ENCODE measurements around the gene NR6A1. TPM values are rescaled to one million over a fixed set of nuclear protein-coding genes. Genes with fewer than 3 reads are reported as not detected.

The NR6A1 gene
- total RNA-seq, 1 experiment from 2014 or later: 99.3 TPM

DNA sequence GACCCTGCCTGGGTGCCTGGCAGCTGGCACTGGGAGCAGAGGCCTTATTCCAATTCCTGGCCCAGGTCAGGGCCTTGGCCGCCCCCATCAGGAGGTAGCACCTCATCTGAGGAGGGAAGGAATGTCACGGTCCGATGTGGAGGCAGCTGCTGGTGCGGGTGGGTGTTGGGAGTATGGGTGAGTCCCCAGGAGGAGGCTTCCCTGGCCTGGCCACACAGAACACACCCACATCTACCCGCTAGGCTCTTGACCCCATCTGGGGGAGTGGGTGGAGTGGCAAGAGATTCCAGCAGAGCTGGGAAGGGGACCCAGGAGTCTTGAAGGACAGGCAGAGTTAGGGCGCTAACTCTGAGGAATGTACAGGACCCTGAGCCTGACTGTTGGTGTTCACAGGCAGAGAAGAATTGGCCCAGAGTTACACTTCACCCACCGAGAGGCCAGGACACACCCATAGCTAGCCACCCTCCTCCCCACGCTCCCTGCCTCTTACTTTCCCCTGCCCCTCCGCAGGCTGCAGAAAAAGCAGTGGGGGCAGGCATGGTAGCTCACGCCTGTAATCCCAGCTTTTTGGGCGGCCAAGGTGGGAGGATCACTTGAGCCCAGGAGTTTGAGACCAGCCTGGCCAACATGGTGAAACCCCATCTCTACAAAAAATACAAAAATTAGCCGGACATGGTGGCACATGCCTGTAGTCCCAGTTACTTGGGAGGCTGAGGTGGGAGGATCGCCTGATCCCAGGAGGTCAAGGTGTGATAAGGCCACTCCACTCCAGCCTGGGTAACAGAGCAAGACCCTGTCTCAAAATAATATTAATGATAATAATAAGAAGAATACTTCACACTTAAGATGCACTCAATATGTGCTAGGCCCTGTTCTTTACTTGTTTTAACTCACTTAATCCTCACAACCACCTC lies 11.8 kb upstream of the NR6A1 start:
- Histone ChIP-seq H3K56ac (ENCODE audit: insufficient read length, low read depth, low read length) (no peak overlapping the region), H3K4me2 (ENCODE audit: insufficient read depth, insufficient read length, low read length) (no peak overlapping the region), H3K27me3 (ENCODE audit: insufficient read depth, low read length) (no peaks in the 10 kb centered on the region), H3K23me2 (ENCODE audit: insufficient read length, low read depth, low read length, poor library complexity, severe bottlenecking) (peaks cover under 1% of the 10 kb centered on the region), H2BK15ac (ENCODE audit: low read depth, low read length) (no peak overlapping the region), H3K79me1 (ENCODE audit: insufficient read depth, low read depth, low read length, poor library complexity, severe bottlenecking) (no peaks in the 10 kb centered on the region), H3K4me1 (ENCODE audit: insufficient read depth, low read length) (peaks cover 5% of the 10 kb centered on the region; the same call in 1 of the 2 replicates), H2BK12ac (ENCODE audit: insufficient read length, low read depth, low read length) (no peak overlapping the region), H2BK5ac (ENCODE audit: insufficient read length, low read length) (no peak overlapping the region), H2BK120ac (ENCODE audit: low read depth, low read length, poor library complexity, severe bottlenecking) (no peak overlapping the region), H3K14ac (ENCODE audit: insufficient read depth, low read length) (no peak overlapping the region; the same call in 1 of the 2 replicates), H3K27ac (ENCODE audit: insufficient read length, low read depth, low read length) (no peak overlapping the region), H3K9me3 (ENCODE audit: control insufficient read depth, low read depth, low read length) (no peaks in the 10 kb centered on the region), H3K18ac (ENCODE audit: insufficient read length, low read depth, low read length) (no peak overlapping the region), H4K91ac (ENCODE audit: insufficient read length, low read depth, low read length) (no peak overlapping the region), H4K5ac (ENCODE audit: insufficient read length, low read depth, low read length) (no peak overlapping the region), H3K23ac (ENCODE audit: insufficient read length, low read depth, low read length) (no peak overlapping the region), H3T11ph (ENCODE audit: low read length) (no peak overlapping the region), H2AK5ac (ENCODE audit: insufficient read length, low read length) (no peak overlapping the region), H3K9ac (ENCODE audit: extremely low read depth, insufficient read length, low read length) (no peak overlapping the region), H2AFZ (ENCODE audit: low read length) (no peak overlapping the region), H3K4ac (ENCODE audit: low read depth, low read length) (no peak overlapping the region), H2BK20ac (ENCODE audit: low read depth, low read length, poor library complexity, severe bottlenecking) (no peak overlapping the region), H3K79me2 (ENCODE audit: insufficient read depth, low read length) (no peaks in the 10 kb centered on the region), H4K20me1 (ENCODE audit: control insufficient read depth, insufficient read depth, insufficient read length) (no peaks in the 10 kb centered on the region), H4K8ac (replicated peaks; ENCODE audit: insufficient read length, low read depth, low read length) (no peak overlapping the region)
- Mint-ChIP-seq H3K36me3 (ENCODE audit: insufficient read depth in 1 of 3, low read depth in 3 of 3) (no peaks in the 10 kb centered on the region), H3K4me1 (peaks cover 13 to 27% of the 10 kb centered on the region in 2 experiments), H3K27ac (peak overlapping the region in 2 of 3 experiments; percentile 2 to 85; a peak in 2 of 7 replicates), H3K27me3 (ENCODE audit: low read depth) (peaks cover 7% of the 10 kb centered on the region), H3K4me3 (no peak overlapping the region), H3K9me3 (peaks cover 0 to 2% of the 10 kb centered on the region in 2 experiments; a peak in 1 of 5 replicates)
- TF ChIP-seq, protein P1, sequence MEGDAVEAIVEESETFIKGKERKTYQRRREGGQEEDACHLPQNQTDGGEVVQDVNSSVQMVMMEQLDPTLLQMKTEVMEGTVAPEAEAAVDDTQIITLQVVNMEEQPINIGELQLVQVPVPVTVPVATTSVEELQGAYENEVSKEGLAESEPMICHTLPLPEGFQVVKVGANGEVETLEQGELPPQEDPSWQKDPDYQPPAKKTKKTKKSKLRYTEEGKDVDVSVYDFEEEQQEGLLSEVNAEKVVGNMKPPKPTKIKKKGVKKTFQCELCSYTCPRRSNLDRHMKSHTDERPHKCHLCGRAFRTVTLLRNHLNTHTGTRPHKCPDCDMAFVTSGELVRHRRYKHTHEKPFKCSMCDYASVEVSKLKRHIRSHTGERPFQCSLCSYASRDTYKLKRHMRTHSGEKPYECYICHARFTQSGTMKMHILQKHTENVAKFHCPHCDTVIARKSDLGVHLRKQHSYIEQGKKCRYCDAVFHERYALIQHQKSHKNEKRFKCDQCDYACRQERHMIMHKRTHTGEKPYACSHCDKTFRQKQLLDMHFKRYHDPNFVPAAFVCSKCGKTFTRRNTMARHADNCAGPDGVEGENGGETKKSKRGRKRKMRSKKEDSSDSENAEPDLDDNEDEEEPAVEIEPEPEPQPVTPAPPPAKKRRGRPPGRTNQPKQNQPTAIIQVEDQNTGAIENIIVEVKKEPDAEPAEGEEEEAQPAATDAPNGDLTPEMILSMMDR (conservative IDR thresholded peaks at IDR 0.05): no peak
- no peak for DNase-seq
- no CpG with 5 or more reads among the region's 13 CpGs for WGBS (ENCODE audit: extremely low coverage, insufficient read length, low lambda C conversion rate)

Measured in H9 (cell line).